GM19455 (cell line): ENCODE measurements around the gene CDH23.
A peak's percentile ranks its signal among the peaks of the same experiment; 100 is the strongest.

Experiments used
- ATAC-seq: cut with Tn5 transposase; IDR thresholded peaks from one replicate; pipeline ENCODE4 v1.9.1; 2021; ENCODE audit not compliant: unreplicated experiment

CDH23 gene

GRCh38 chr10:71818674-71819260, 422.0 kb downstream of the CDH23 start:
- ATAC-seq: no peak

DNA sequence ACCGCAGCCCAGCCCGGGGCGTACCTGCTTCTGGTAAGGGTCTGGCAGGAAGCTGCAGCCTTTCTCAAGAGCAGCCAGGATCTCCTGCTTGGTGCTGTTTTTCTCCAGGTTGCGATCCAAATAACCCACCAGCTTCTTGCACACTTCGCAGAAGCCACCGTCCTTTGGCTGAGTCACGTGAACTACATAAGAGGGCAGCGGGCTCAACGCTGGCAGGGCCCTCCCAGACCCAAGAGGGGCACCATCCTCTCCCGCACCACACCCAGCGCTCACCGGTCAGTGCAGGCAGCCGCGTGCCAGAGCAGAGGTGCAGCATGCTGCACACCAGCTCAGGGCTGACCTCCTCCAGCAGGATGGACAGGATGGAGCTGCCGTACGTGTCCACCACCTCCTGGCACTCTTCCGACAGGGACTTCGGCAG, 422.7 kb downstream of the CDH23 start:
- no peak for ATAC-seq

DNA sequence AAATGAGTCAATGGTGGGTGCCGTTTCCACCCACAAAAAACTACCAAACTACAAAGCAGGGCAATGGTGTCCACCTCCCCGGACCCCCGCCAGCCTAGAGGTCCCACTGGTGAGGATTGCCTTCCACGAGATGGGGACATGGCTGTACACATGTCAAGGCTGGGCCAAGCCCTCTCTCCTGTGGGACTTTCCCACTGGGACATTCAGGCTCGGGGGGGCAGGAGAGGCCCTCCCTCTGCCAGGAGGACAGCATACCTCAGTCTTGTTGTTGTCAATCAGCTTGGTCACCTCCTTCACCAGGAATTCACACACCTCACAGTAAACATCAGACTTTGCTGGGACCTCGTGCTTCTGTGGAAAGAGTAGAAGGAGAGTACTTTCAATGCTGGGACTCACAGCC, 423.3 kb downstream of the CDH23 start:
- no peak for ATAC-seq

- no peak for ATAC-seq
Measured at GRCh38 chr10:71820966-71821365, 424.2 kb downstream of the CDH23 start.

GRCh38 chr10:71821909-71822763, 425.4 kb downstream of the CDH23 start:
- no peak for ATAC-seq

DNA sequence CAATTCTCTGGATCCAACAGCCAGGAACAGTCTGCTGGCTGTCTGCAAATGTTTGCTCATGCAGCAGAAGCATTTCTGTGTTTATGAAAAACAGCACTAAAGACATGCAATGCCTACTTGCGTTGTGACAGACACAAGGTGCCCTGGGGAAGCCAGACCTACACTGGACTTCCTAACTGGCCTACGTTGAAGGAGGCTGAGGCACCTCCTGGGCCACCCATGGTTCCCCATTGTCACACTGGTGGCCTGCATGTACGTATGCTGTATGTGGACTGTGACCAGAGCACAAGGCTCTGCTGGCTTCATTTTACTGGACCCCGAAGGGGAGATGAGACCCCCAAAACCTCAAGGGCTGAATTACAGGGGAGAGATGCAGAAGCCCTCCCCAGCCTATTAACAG, 426.6 kb downstream of the CDH23 start:
- ATAC-seq: no peak

DNA sequence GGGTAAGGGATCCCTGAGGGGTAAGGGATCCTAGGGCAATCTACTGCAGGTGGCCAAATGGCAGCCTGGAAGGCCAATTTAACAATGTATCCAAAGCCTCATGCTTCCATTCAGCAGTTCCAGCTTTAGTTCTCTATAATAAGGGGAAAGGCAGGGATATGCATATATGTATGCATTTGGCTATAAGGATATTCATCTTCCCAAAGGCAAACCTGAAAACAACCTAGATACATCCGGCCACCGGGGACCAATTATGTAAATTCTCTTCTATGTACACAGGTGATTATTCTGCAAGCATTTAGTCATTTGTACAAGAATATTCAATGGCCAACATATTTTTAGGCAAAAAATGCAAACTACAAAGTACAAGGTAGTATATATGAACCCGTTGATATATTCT, 427.6 kb downstream of the CDH23 start:
- ATAC-seq: no peak

DNA sequence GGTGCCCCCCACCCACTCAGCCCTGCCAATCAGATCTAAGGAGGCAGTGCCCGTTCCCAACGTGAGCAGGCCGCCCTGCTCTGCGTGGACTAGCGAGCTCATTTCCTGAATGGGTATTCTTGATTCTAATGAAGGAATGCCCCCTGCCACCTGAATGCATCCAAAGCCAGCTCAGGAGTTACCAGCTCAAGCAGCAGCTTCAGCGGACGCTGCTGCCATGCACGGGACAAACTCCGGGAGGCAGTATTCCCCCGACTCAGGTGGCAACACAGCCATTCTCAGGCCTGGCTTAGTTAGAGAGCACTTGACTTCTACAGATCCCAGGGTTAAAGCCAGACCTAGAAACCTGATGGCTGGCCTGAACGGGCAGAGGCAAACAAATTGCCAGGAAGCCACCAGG, 428.5 kb downstream of the CDH23 start:
- no peak for ATAC-seq

DNA sequence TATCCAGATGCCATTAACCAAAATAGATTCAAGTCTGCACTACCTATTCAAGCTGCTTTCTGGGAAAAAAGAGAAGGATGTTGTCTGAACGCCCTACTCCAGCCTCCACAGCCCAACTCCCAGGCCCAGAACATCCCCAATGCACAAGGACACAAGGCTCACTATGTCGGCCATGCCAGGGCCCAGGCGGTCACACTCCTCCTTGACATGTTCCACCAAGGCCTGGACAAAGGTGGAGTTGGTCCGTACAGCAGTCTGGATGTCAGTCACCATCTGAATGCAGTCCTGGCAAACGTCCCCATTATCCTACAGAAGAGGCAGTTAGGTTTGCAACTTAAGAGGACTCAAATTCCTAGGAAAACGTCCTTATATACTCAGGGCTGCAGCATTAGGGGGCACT, 431.1 kb downstream of the CDH23 start:
- ATAC-seq: no peak

GRCh38 chr10:71828702-71829101, 432.0 kb downstream of the CDH23 start:
- ATAC-seq: no peak

DNA sequence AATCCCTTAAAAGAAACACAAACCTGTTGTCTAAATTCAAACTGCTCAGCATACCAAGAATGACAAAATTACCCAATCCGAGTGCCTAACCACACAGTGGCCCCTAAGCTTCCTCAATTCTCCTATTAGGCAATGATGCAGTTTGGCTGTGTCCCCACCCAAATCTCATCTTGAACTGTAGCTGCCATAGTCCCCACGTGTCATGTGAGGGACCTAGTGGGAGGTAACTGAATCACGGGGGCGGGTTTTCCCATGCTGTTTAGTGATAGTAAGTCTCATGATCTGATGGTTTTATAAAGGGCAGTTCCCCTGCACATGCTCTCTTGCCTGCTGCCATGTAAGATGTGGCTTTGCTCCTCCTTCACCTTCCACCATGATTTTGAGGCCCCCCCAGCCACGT, 432.5 kb downstream of the CDH23 start:
- no peak for ATAC-seq

DNA sequence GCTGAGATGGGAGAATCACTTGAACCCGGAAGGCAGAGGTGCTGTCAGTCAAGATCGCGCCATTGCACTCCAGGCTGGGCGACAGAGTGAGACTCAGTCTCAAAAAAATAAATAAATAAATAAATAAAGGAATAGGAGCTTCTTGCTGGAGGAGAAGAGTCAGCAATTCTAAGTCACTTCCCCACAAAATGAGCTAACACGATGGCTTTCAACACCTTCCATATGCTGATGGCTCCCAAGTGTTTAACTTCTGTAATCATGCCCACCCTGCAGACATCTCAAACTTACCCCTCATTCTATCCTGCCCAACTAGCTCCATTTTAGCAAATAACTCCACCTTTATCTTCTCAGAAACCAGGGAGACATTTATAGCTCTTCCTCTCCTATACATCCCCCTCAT, 433.2 kb downstream of the CDH23 start:
- ATAC-seq: no peak

GRCh38 chr10:71830726-71831125, 434.0 kb downstream of the CDH23 start:
- ATAC-seq: no peak

GRCh38 chr10:71831646-71832552, 435.2 kb downstream of the CDH23 start:
- no peak for ATAC-seq

GRCh38 chr10:71832967-71833366, 436.2 kb downstream of the CDH23 start:
- no peak for ATAC-seq

DNA sequence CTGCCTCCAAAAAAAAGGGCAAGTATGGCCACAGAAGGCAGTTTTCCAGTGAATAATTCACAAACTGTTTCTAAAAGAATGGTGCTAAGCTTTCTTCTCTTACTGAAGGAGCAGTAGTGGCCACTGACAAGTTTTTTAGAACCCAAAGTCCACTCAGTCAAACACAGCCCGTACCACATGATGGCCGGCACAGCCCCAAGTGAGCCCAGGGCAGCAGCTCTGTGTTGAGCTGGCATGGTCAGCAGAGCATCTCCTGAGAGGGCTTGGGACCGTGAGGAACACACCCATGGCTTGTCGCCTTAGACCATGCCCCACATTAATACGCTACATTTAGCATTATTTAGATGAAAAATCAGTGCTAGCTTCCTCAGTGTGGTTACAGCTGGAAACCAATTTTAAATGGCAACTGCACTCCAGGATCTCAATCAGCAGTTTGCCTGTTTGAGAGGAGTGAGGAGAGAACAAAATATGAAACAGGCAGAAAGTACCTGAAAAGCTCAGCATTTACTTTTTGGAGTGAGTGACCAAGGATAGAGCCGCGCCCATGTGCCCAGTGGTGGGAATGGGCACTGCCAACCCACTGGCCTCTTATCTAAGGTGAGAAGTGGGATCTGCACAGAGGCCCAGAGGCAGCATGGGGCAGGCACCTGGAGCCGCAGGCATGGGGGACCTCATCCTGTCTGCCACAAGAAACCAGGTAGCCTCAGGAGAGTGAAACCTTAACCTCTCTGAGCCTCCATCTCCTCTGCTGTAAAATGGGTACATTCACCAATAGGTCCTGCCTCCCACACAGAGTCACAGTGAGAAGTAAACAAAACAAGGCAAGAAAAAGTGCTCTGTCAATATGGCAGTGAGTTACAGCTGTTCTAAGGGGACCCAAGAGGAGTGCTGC, 437.0 kb downstream of the CDH23 start:
- no peak for ATAC-seq

DNA sequence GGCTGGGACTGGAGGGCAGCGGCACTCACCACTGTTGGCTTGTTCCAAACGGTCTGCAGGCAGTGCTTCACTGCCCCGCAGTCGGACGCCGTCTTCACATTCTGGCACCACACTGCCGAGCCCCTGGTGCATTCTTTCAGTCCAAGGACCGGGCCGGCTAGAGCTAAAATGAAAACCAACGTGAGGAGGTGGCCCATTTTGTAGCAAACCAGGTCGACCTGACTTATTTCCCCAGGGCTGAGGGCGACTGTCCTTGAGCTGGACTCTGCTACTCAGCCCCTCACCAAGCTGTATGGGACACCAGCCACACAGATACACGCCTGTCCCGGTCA, 437.6 kb downstream of the CDH23 start:
- no peak for ATAC-seq

GRCh38 chr10:71835671-71836595, 439.2 kb downstream of the CDH23 start:
- peak; percentile 82 for ATAC-seq

DNA sequence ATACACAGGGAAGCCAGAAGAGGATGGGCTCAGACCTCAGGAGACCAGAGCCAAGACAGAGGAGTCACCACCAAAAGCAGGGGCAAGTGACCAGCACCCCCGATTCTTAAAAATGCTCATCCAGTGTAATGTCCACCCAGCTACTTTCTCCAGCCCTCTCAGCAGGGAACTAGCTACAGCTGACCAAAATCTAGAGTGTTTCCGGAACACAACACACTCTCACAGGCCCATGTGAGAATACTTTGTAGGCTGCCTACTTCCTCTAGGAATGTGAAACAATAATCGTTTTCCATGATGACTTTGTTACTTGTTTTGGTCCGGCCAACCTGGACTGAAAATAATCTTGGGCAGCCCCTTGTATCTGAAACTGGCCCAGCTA, 439.9 kb downstream of the CDH23 start:
- ATAC-seq: peak; percentile 16
